Small intestine (tissue), 7 donors: Measurements from ENCODE around the gene ABL1. TPM values are rescaled to one million over a fixed set of nuclear protein-coding genes. Genes with fewer than 3 reads are reported as not detected.

Experiments
- DNase-seq, 2 donors: peaks; one replicate each; pipeline versions ENCODE4 v3.0.0 to v3.0.0-alpha.2; 2013
- FAIRE-seq: peaks from 2 replicates; lab custom pipeline; 2012; peaks lifted over from hg19 to GRCh38; lab: Jason Lieb, UNC
- H3K27ac ChIP-seq, 3 donors: one replicate each; pipeline ENCODE4 v1.5.1; 2013; ENCODE audit warnings: low read length in 2 of 3, mild to moderate bottlenecking in 2 of 3, control low read depth in 1 of 3, inconsistent platforms in 1 of 3, low read depth in 1 of 3, moderate library complexity in 1 of 3
- H3K27me3 ChIP-seq, 3 donors: one replicate each; pipeline ENCODE4 v1.6.1; 2013; ENCODE audit warnings: low read length in 3 of 3, inconsistent platforms in 1 of 3; ENCODE audit not compliant: control insufficient read depth in 3 of 3, insufficient read depth in 3 of 3
- H3K36me3 ChIP-seq, 3 donors: one replicate each; pipeline ENCODE4 v1.6.1; 2013; ENCODE audit warnings: low read length in 3 of 3, inconsistent platforms in 1 of 3, low read depth in 1 of 3, mild to moderate bottlenecking in 1 of 3, moderate library complexity in 1 of 3; ENCODE audit not compliant: control insufficient read depth in 3 of 3, insufficient read depth in 2 of 3
- H3K4me1 ChIP-seq, 3 donors: one replicate each; pipeline ENCODE4 v1.6.1; 2013; ENCODE audit warnings: low read length in 2 of 3, inconsistent platforms in 1 of 3, low read depth in 1 of 3, mild to moderate bottlenecking in 1 of 3, moderate library complexity in 1 of 3; ENCODE audit not compliant: control insufficient read depth in 3 of 3, insufficient read depth in 2 of 3
- H3K4me3 ChIP-seq, 3 donors: one replicate each; pipeline ENCODE4 v1.5.1; 2013; ENCODE audit warnings: low read length in 3 of 3, control low read depth in 1 of 3, inconsistent platforms in 1 of 3, low read depth in 1 of 3, mild to moderate bottlenecking in 1 of 3, moderate library complexity in 1 of 3
- H3K9me3 ChIP-seq, 2 donors: one replicate each; pipeline ENCODE4 v1.6.1; 2013; ENCODE audit warnings: low read depth in 1 of 2, low read length in 1 of 2; ENCODE audit not compliant: control insufficient read depth in 2 of 2, insufficient read depth in 1 of 2
- WGBS, 3 donors: extraction: QIAGEN DNeasy Blood & Tissue Kit; methylation state at CpG; one replicate each; pipeline ENCODE4 v1.1.7; 2013; 5-methylcytosine and 5-hydroxymethylcytosine counted together
- polyA plus RNA-seq, 4 donors: library from polyadenylated mRNA; stranded (reverse) in 3 of 4; unstranded in 1 of 4; fragments of 200-250 nt in 3 of 4; fragments of 120-200 nt in 1 of 4; gene quantifications; one replicate each; pipeline versions ENCODE4 v1.2.1 to v1.2.3, GENCODE V29; 2013
- donor health status: healthy with polysubstance abuse.
- donor health status: control.
- donor health status: control.
- donor health status: Bipolar disorder and iron deficiency.
- donor health status: healthy.

Gene ABL1
- polyA plus RNA-seq, 4 donors, result 8.7 to 58.1 (median 28.1) TPM

GRCh38 chr9:130830231-130830760 is 4.8 kb upstream of the ABL1 start:
- H3K36me3 ChIP-seq, result no peaks in the 10 kb centered on the region
- no peak overlapping the region for H3K4me3 ChIP-seq
- H3K9me3 ChIP-seq, result peaks cover 0 to 5% of the 10 kb centered on the region in 2 donors
- H3K27me3 ChIP-seq, result no peaks in the 10 kb centered on the region
- H3K4me1 ChIP-seq, result peaks cover 3 to 26% (median 7%) of the 10 kb centered on the region in 3 donors
- WGBS, 3 donors, result 79 to 89% (median 85%) methylated on average over 3 of the region's 3 CpGs
- DNase-seq (no peak), FAIRE-seq (no peak)
- H3K27ac ChIP-seq, result no peak overlapping the region

DNA sequence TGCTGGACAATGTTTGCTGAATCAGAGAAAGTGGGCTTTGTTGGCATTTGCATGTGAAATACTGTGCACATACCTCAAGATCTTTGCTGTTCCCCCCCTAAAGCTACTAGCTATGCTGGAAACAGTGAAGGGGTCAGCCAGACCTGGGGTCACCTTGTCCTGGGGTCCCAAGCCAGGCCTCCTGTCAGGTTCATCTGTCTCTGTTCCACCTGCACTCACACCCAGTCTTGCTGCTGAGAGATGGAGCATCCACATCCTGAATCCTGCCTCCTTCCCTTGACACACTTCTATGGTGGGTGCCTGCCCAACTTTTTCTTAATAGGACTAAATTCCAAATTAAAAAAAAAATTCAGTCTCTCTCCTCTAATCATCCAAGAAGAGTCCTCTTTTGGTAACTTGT is 4.0 kb upstream of the ABL1 start:
- Histone ChIP-seq H3K36me3 (no peaks in the 10 kb centered on the region), H3K27me3 (no peaks in the 10 kb centered on the region), H3K27ac (no peak overlapping the region), H3K4me1 (peaks cover 5 to 18% (median 8%) of the 10 kb centered on the region in 3 donors), H3K4me3 (no peak overlapping the region), H3K9me3 (peaks cover 0 to 5% of the 10 kb centered on the region in 2 donors)
- no peak for DNase-seq
- FAIRE-seq, result no peak

GRCh38 chr9:130833031-130833990 is 1.7 kb upstream of the ABL1 start:
- no peak overlapping the region for H3K4me3 ChIP-seq
- FAIRE-seq, result no peak
- H3K36me3 ChIP-seq, result no peaks in the 10 kb centered on the region
- H3K4me1 ChIP-seq, result peaks cover 13 to 19% (median 14%) of the 10 kb centered on the region in 3 donors
- no peak for DNase-seq
- peaks cover 0 to 5% of the 10 kb centered on the region in 2 donors for H3K9me3 ChIP-seq
- 77 to 91% (median 90%) methylated on average over 8 of the region's 8 CpGs for WGBS, 3 donors
- peak overlapping the region; percentile 11 to 88 (median 87) for H3K27ac ChIP-seq
- no peaks in the 10 kb centered on the region for H3K27me3 ChIP-seq

DNA sequence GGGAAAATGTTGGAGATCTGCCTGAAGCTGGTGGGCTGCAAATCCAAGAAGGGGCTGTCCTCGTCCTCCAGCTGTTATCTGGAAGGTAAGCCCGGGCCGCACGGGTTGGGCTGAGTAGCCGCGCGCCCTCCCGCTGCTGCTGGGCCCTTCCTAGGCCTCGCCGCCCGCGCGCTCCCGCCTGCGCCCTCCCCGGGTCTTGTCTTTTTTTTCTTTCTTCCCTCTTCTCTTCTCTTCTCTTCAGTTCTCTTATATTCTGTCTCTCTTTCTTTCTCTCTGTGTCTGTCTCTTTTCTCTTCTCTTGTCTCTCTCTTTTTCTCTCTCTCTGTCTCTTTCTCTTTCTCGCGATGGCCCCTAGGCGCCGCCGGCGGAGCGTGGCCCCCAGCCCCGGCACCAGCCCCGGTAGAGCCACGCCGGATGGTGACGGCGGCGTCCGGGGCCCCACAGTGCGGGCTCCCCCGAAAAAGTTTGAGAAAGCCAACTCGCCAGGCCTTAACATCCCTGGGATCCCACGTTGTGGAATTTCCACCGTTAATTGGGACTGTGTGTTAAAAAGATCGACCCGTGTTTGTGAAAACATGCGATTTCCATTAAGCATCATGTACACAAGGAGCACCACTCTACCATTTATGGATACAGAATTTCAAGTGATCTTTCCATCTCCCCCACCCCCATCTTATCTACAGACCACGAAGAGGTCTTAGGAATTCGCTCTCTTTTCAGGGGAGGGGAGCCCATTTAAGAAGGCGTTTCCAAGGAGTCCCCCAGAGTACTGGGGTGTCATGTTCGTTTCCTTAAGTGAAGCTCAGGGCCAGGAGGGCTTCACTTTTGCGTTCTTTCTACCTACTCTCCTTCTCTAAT is 616 bp downstream of the ABL1 start:
- WGBS, 3 donors, result 2% methylated on average over 36 to 44 of the region's 44 CpGs
- H3K36me3 ChIP-seq, result no peaks in the 10 kb centered on the region
- no peak for FAIRE-seq

DNA sequence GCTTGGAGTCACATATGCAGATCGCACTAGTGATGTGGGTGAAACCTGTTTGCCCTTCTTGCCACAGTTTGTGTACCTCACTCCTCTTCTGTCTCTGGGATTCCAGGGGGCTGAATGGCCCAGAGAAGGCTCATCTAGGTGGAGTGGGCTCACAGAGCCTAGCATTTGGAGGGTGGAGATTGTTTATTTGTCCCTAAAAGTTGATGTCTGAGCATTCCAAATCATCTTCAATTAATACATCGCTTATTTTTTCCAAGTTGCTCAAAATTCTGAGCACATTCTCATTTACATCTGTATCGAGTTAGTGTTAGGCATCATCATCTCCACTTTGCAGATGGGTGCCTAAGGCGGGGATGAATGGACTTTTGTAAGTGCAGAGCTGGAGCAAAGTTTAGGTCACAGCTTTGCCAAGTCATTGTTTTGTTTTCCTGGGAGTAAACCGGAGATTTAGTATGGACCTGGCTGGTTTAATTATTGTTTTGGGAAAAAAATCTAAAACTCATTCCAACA is 2.0 kb downstream of the ABL1 start:
- WGBS, 3 donors, result 12 to 31% (median 31%) methylated on average over 5 of the region's 5 CpGs
- DNase-seq (peak; percentile 42 to 59), FAIRE-seq (no peak)
- H3K4me3 ChIP-seq, result peak overlapping the region in 1 of 3 donors; percentile 79
- H3K36me3 ChIP-seq, result no peaks in the 10 kb centered on the region
- peaks cover 13 to 19% (median 14%) of the 10 kb centered on the region in 3 donors for H3K4me1 ChIP-seq
- H3K9me3 ChIP-seq, result no peaks in the 10 kb centered on the region
- H3K27me3 ChIP-seq, result no peaks in the 10 kb centered on the region
- peak overlapping the region in 2 of 3 donors; percentile 34 to 77 for H3K27ac ChIP-seq

More for the DNA sequence above, 616 bp downstream of the ABL1 start:
- Histone ChIP-seq H3K4me3 (peak overlapping the region; percentile 72 to 79 (median 79)), H3K27ac (peak overlapping the region; percentile 62 to 97 (median 84)), H3K27me3 (no peaks in the 10 kb centered on the region), H3K4me1 (peaks cover 13 to 19% (median 14%) of the 10 kb centered on the region in 3 donors), H3K9me3 (no peaks in the 10 kb centered on the region)
- peak; percentile 24 to 78 for DNase-seq

GRCh38 chr9:130837643-130838042 is 2.6 kb downstream of the ABL1 start:
- no peaks in the 10 kb centered on the region for H3K36me3 ChIP-seq
- H3K4me1 ChIP-seq, result peaks cover 13 to 21% (median 16%) of the 10 kb centered on the region in 3 donors
- H3K9me3 ChIP-seq, result no peaks in the 10 kb centered on the region
- H3K27me3 ChIP-seq, result no peaks in the 10 kb centered on the region
- no peak for DNase-seq
- peak overlapping the region in 1 of 3 donors; percentile 79 for H3K4me3 ChIP-seq
- WGBS, 3 donors, result 16 to 51% (median 49%) methylated on average over 4 of the region's 4 CpGs
- H3K27ac ChIP-seq, result no peak overlapping the region
- FAIRE-seq, result no peak

DNA sequence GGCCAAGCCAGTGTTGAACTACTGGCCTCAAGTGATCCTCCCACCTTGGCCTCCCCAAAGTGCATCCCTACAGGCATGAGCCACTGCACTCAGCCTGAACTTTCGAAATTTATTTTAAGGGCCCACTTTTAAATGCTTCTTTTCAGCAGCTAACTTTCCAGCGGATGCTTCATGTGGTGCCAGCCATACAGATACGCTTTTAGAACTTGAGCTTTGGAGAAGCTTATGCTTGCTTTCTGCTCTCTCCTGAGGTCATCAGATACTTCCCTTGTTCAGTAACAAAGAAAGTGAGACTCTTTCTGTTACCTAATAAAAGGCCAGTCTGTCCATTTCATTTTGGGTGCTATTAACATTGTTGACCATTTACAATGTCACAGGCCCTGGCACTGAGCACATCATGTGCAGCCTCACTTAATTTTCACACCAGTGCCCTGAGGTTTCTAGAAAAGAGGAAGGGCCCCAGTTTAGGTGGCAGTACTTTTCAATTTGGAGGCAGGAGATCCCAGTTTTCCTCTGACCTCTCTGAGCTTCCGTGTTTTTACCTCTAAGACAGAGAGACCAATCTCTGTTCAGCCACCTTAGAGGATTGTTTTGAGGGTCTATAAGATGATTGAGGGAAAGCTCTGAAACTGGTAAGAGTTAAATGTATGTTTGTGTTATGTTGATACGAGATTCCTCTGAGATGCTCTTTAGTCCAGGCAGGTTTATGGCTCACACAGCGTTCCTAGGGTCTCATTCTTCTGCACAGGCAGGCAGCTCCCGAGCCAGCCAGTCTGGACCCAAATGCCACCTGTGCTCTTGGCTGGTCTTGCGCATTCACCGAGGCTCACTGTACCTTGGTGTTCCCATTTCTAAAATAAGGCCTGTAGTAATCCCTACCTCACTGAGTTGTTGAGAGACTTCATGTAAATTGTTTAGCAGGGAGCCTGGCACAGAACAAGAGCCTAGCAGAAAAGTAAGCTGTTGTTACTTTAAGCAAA is 4.4 kb downstream of the ABL1 start:
- Histone ChIP-seq H3K4me3 (no peak overlapping the region), H3K36me3 (peaks cover 0 to 8% (median 0%) of the 10 kb centered on the region in 3 donors), H3K27ac (peak overlapping the region in 1 of 3 donors; percentile 71), H3K27me3 (no peaks in the 10 kb centered on the region), H3K9me3 (no peaks in the 10 kb centered on the region), H3K4me1 (peaks cover 10% of the 10 kb centered on the region in 3 donors)
- 65 to 75% (median 68%) methylated on average over 9 of the region's 9 CpGs for WGBS, 3 donors
- no peak for FAIRE-seq
- no peak for DNase-seq
